Coronary artery (tissue), 2 donors: ENCODE results near the gene SERGEF.
"Not testable (repeated sequence)": the region's sequence is repeated elsewhere in the genome, so short reads cannot be mapped to it uniquely, and the experiment has no call there.

Experiments
- DNase-seq: peaks from one replicate; pipeline ENCODE4 v3.0.0-alpha.2; 2017; ENCODE audit warnings: low spot score
- H3K27ac ChIP-seq, 2 donors: fragments of 200-600 bp; sonication (generic); one replicate each; pipeline ENCODE4 v1.5.1; 2016 to 2019
- H3K4me3 ChIP-seq: fragments of 200-600 bp; sonication (generic); 2 replicates; pipeline ENCODE4 v1.5.1; 2016; ENCODE audit warnings: mild to moderate bottlenecking, moderate library complexity
- CTCF ChIP-seq: fragments of 200-600 bp; sonication (generic); IDR thresholded peaks from one replicate; pipeline ENCODE4 v1.5.1; 2019; ENCODE audit warnings: antibody characterized with exemption

SERGEF gene

DNA sequence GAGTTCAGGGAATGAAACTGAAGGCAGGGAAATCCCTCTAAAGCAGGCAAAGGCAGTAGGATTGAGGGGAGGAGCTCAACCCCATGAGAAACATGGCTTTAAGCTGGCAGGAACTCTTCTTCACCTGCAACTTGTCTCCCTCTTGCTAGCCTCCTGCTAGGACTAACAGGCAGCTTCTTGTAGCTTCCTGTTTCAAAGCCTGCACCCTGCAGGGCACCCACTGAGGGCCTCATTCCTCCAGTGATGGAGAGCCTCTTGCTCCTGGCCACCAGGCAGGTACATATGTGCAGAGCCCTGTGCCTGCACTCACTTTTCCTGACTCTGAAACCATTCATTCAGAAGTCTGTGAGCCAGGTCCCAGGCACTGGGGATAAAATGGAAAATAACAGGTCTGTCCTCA is 137.0 kb downstream of the SERGEF start:
- Histone ChIP-seq H3K4me3 (no peak overlapping the region), H3K27ac (no peak overlapping the region)
- DNase-seq, result no peak
- no peak for TF ChIP-seq CTCF

GRCh38 chr11:17873586-17873985 is 139.3 kb downstream of the SERGEF start:
- no peak for TF ChIP-seq CTCF
- no peak overlapping the region for H3K4me3 ChIP-seq
- DNase-seq, result no peak
- no peak overlapping the region for H3K27ac ChIP-seq

- DNase-seq, H3K27ac ChIP-seq, H3K4me3 ChIP-seq: not testable (repeated sequence)
These were observed 144.4 kb downstream of the SERGEF start for GRCh38 chr11:17868398-17868797.

- TF ChIP-seq CTCF, result no peak
- H3K4me3 ChIP-seq, result no peak overlapping the region
- no peak overlapping the region for H3K27ac ChIP-seq
- DNase-seq, result no peak
These were observed 145.5 kb downstream of the SERGEF start for GRCh38 chr11:17867341-17867740.

DNA sequence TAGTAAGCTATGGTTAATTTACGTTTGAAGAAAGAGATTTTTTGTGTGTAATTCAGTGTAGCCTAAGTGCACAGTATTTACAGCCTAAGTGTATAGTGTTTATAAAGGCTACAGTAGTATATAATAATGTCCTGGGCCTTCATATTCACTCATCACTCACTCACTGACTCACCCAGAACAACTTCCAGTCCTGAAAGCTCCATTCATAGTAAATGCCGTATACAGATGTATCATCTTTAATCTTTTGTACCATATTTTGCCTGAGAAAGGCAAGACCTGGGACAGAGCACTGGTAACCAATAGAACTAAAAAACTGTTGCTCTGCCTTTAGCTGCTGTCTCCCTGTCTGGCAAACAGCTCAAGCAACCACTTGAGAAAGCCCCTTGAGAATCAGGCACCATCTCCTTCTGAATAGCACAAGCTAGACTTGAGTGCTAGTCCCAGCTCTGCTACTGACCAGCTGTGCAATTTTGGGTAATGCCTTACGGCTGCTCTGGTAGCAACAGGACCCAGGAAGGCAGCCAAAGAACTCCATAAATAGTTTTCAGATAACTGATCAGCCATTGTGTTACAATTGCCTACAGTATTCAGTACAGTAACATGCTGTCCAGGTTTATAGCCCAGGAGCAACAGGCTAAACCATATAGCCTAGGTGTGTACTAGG is 146.9 kb downstream of the SERGEF start:
- Histone ChIP-seq H3K4me3 (no peak overlapping the region), H3K27ac (no peak overlapping the region)
- no peak for DNase-seq
- no peak for TF ChIP-seq CTCF

DNA sequence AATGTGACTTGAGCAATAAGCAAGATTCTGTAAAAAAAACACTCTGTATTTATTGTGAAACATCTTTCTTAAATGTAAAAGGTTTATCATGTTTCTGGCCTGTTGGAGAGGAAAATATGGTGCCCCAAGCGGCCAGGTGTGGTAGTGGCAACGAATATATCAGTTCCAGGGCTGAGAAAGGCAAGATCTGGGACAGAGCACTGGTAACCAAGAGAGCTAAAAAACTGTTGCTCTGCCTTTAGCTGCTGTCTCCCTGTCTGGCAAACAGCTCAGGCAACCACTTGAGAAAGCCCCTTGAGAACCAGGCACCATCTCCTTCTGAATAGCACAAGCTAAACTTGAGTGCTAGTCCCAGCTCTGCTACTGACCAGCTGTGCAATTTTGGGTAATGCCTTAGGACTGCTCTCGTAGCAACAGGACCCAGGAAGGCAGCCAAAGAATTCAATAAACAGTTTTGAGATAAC is 148.3 kb downstream of the SERGEF start:
- Histone ChIP-seq H3K27ac (no peak overlapping the region), H3K4me3 (no peak overlapping the region)
- DNase-seq, result no peak
- no peak for TF ChIP-seq CTCF

DNA sequence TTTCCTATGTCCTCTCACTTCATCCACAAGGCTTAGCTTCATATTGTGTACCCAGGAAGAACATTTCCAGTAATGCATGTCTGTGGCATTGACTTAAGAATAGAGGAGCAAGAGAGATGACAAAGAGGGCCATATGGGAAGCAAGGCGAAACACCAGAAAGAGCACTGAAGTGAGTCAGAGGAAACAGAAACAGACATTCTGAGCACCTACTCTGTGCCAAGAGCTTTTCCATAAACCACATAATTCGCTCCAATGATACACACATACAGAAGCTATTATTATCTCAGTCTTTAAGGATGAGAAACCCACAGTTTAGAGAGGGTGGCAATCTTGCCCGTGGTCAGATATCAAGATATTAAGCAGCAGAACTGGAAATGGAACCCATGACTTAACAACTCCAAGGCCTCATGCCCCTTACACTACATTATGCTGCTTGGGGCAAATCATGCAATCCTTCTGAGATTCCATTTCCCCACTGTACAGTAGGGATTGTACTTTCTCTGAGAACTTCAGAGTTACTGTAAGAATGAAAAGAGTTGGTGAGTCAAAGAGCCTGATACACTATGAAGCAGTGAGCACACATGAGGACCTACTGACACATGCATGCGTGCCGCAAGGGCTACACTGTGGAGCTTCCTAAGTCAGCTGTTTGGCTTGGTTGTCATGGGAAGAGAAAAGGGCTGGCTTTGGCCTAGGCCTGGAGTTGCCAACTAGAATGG is 151.7 kb downstream of the SERGEF start:
- TF ChIP-seq CTCF, result no peak
- H3K4me3 ChIP-seq, result no peak overlapping the region
- DNase-seq, result no peak
- no peak overlapping the region for H3K27ac ChIP-seq
